HG02885 (cell line): ENCODE measurements around the gene SLC25A39.
"Not testable (repeated sequence)": the region's sequence is repeated elsewhere in the genome, so short reads cannot be mapped to it uniquely, and the experiment has no call there.

Source experiments
- ATAC-seq: cut with Tn5 transposase; IDR thresholded peaks from one replicate; pipeline ENCODE4 v1.9.1; 2021; ENCODE audit warnings: mild to moderate bottlenecking; ENCODE audit not compliant: unreplicated experiment, poor library complexity

Gene SLC25A39

DNA sequence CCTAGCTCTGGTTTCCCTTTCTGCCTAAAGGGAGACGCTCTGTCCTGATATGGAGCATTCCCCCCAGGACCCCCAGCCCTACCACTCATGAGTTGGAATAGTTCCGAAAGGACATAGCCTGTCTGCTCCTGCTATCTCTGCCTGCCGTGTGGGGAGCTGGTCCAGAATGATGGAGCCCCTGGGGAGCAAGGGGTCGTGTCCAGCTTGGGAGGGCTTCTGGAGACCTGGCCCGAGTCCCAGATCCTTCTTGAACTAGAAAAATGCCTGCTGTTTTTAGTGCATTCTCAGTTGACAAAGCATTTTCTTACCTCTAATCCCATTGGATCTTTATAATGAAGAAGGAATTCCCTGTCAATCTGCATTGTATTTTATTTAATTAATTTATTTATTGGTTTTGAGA lies 11.3 kb upstream of the SLC25A39 start:
- ATAC-seq: no peak

DNA sequence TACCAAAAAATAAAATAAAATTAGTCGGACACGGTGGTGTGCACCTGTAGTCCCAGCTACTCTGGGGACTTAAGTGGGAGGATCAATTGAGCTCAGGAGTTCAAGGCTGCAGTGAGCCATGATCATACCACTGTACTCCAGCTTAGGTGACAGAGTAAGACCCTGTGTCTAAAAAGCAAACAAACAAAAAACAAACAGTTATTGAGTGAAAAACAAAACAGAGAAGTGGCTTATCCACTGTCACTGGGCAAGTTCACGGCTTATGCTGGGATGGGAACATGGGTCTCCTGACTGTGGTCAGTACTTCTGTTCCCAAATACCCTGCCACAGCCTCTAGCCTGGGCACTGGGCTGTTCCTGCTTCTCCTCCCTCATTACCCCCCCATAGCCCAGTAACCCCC lies 10.9 kb upstream of the SLC25A39 start:
- ATAC-seq: no peak

DNA sequence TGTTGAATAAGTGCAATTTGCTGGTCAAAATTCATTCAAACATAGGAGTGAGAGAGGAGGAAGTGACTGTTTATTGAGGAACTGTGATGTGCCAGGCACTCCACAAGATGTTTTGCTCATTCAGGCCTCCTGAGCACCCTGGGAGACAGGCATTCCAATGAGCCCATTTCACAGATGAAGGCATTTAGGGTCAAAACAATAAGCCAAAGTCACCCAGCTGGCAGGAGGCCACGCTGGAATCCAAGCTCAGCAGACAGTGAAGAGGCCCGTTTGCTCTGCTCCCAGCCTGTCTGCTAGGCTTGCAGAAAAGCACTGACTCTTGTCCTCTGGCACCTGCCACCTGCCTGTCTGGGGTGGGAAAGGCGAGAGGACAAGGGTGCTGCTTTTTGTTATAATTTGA lies 10.1 kb upstream of the SLC25A39 start:
- no peak for ATAC-seq

DNA sequence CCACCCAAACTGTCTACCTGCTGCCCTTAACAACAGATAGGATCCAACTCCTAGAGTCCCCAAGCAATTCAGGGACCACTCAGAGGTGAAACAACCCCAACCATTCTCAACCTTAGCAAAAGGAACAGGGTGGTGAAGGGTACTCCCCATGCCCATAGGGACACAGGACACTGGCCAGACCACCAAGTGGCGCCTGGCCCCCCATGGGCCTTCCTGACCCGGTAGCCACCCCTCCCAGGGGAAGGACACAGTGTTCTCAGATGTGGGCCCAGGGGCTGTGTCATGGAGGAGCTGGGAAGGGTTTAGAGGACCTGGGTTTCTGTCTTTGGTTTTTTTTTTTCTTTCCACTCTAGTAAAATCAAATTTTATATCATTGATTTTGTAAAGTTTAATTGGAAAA lies 9.7 kb upstream of the SLC25A39 start:
- no peak for ATAC-seq

DNA sequence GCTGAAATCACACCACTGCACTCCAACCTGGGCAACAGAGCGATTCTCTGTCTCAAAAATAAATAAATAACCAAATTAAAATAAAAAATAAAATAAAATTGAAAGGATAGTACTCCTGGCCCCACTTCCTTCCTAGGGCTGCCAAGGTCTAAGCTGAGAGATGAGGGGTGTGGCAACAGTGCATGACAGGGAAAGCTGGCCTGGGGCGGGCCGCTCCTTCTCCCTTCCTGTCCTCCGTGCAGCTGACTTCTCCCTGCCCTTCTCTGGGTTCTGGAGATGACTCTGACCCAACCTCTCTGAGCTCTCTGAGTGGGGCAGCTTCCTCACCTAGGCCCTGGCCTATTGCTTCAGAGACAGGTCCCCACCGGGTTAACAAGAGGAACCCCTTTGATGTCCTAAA lies 8.7 kb upstream of the SLC25A39 start:
- no peak for ATAC-seq

DNA sequence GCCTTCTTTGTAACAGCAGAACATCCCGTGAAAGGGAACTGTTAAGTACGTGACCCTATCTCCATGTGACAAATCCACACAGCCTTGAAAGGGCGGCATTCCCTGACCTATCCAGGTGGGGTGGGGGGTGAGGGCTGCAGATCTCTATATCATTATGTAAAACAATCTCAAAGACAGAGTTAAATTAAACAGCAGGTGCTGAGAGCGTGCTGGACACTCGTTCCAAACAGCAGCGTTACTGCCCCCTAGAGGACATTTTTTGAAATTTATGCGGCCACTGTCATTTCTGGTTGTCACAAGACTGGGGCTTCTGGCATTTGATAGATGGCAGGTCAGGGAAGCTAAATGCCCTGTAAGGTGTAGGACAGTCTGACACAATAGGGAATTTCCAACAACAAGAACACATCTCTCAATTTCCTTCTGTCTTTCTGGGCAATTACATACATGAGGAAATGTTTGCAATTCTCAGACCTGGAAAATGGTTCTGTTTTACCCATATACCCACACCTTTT lies 6.7 kb upstream of the SLC25A39 start:
- ATAC-seq: no peak

DNA sequence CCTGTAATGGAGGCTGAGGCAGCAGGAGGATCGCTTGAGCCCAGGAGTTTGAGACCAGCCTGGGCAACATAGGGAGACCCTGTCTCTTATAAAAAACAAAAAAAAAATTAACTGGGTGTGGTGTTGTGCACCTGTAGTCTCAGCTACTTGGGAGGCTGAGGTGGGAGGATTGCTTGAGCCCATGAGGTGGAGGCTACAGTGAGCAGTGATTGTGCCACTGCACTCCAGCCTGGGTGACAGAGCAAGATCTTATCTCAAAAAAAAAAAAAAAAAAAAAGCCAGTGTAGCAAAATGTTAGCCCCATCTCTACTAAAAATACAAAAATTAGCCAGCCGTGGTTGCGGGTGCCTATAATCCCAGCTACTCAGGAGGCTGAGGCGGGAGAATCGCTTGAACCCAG lies 5.6 kb upstream of the SLC25A39 start:
- not testable (repeated sequence) for ATAC-seq

DNA sequence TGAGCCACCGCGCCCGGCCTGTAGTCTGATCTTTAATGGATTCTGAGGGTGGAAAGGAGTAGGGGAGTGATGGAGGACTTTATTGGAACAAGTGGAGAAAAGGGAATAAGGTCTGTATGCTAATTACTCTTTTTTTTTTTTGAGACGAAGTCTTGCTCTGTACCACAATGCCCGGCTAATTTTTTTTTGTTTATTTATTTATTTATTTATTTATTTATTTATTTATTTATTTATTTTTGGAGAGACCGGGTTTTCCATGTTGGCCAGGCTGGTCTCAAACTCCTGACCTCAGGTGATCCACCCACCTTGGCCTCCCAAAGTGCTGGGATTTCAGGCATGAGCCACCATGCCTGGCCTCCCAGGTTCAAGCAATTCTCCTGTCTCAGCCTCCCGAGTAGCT lies 4.9 kb upstream of the SLC25A39 start:
- not testable (repeated sequence) for ATAC-seq

DNA sequence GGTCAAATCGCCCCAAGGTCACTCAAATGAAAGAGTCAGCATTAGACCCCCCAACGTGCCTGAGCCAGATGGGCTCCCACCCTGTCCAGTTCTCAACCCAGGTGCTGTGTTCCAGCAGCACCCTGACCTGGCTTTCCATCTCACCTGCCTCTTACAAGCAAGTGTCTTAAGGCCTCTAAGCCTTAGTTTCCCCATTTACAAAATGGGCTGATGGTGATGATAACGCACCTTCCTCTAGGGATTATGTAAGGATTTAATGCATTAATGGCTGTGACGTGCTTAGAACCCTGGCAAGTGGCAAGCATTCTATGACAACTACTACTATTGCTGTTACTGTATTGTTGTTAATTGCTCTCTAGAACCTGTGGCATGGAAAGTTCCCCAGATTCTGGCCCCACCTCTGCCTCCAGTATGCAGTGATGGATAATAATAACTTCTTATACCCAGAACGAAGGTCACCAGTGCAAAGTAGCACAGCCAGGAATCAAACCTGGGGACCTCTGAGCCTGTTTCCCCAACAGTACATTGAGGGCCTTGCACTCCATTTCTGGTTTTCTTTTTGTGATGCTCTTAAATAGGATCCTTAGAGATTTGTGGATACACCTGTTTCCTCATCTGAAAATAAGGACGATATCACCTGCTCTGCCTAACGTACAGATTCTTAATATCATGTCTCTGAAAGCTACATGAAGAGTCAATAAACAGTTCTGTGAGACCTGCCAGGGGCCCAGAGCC lies 3.3 kb upstream of the SLC25A39 start:
- ATAC-seq: no peak

DNA sequence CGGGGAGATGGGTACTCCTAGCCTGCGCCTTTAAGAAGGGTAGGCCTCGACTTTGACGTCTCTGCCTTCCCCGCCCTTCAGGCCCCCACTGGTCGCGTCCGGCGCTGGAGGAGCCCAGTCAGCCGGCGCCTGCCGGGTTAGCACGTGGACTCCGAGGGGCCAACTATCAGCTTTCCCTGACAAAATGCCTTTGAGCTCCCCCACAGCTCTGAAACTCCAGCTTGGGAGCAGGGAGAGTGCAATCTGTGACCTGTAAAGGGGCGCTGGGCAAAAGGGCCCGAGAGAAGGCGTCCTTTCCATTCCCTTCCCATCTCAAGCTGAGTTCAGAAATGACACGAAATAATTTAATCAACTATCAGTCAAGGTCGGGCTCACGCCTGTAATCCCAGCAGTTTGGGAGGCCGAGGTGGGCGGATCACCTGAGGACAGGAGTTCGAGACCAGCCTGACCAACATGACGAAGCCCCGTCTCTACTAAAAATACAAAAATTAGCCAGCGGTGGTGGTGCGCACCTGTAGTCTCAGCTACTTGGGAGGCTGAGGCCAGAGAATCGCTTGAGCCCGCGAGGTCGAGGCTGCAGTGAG lies 2.3 kb upstream of the SLC25A39 start:
- peak; percentile 65 for ATAC-seq

DNA sequence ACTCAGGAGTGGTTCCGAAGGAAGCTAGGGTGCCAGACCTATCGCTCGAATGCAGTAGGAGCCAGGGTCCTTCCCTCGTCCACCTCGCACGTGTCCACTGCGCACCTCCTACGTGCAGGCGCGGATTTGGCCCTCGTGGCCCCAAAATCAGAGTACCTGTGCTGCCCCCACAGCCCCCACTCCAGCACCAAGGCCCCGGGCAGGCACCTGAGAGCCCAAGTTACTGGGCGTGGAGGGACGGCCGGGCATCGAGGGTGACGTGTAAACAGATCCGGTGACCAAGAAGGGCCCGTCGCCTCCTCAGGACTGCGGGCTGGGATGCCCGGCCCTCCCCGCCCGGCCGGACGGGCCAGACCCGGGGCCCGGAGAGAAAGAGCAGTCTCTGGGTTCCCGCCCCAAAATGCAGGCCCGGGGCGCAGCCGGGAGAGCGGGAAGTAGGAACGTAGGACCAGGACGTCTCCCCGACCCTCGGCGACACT lies 492 bp downstream of the SLC25A39 start:
- peak; percentile 10 for ATAC-seq

DNA sequence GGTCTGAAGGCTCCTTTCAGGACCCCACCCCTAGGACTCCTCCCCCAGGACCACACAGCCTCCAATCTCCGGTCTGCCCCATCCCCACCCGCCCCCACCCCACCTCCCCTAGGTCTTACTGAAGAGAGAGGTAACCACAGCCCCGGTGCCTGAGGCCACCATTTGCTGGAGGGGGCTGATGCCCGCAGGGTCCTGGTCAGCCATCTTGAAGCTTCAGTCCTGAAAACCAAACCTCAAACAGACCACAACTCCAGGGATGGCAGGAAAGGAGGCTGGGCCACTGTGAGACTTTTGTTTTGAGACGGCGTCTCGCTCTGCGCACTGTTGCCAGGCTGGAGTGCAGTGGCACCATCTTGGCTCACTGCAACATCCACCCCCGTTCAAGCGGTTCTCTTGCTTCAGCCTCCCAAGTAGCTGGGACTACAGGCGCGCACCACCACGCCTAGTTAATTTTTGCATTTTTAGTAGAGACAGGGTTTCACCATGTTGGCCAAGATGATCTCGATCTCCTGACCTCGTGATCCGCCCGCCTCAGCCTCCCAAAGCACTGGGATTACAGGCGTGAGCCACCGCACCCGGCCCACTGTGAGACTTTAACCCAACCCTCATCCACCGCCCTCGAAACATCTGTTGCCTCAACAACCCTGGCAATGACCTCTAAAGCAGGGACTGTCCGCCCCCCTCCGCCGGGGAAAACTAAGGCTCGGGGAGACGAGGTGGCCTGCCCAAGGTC lies 1.1 kb downstream of the SLC25A39 start:
- ATAC-seq: no peak

DNA sequence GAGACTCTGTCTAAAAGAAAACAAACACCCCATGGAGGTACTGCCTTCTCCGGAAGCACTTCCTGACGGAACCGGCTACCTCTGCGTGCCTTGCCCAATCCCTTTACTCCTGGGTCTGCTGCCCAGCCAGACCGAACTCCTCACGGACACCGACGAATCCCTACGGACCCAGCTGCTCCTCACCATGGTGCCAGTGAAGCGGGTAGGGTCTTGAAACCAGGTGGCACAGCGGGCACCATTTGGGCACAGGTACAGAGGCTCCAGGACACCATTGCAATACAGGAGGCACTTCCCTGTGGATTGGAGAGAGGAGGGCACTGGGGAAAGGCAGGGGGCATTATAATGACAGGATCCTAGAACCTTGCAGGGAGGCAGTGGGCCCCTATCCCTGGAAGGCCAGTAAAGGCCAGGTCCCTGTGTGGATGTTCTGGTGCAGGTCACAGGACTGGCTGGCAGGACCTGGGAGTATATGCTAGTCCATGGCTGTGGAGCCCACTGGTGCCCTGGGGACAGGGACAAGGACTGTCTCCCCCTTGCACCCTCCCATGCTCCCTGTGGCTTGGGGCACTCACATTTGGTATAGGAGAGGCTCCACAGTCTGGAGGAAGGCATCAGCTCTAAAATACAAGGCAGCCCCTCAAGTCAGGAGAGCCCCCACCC lies 2.3 kb downstream of the SLC25A39 start:
- no peak for ATAC-seq

DNA sequence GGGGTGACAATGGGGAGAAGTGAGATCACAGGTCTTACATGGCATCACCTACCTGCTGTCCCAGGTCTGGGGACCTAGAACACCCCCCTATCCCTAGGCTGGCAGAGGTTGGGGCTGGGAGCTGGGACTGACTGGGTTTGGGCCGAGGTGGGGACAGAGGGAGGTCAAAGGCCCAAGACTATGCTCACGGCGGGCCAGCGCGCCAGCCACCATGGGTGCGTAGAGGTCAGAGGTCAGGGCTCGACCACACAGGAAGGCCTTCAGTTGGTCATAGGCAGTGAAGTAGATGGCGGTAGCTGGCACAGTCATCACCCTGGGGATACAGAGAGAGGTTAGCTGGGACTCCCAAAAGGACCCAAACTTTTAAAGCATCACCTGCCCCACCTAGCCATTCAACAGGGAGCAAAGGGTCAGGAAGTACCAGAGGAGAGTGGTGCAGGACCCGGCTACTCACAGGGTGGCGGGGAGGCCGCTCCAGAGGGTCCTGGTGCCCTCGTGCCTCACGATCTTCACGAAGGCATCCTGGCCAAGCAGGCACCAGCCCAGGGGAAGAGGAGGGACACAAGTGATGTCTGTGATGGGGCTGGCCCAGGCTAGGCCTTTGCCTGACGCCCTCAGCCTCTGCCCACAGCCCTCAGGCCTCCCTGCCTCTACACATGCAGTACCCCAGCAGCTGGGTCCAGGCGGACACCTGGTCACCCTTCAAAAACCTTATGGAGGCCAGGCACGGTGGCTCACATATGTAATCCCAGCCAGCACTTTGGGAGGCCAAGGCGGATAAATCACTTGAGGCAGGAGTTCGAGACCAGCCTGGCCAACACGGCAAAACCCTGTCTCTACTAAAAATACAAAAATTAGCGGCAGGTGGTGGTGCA lies 3.1 kb downstream of the SLC25A39 start:
- no peak for ATAC-seq

DNA sequence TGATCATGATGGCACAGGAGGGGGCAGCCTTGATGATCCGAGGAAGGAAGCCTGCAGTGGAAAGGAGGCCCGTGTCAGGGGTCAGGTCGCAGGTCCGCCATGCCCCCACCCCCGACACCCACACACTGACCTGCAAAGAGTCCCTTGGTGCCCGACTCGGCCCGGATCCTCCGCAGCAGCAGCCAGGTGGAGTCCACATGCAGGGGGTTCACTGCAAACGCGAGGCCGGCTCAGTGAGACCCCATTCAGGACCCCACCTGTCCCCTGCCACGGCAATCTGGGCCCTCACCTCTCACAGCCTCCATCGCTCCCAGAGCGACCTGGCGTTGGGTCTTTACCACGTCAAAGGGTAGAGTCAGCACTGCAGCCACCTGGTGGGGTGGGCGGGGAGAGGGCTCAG lies 4.6 kb downstream of the SLC25A39 start:
- ATAC-seq: no peak

DNA sequence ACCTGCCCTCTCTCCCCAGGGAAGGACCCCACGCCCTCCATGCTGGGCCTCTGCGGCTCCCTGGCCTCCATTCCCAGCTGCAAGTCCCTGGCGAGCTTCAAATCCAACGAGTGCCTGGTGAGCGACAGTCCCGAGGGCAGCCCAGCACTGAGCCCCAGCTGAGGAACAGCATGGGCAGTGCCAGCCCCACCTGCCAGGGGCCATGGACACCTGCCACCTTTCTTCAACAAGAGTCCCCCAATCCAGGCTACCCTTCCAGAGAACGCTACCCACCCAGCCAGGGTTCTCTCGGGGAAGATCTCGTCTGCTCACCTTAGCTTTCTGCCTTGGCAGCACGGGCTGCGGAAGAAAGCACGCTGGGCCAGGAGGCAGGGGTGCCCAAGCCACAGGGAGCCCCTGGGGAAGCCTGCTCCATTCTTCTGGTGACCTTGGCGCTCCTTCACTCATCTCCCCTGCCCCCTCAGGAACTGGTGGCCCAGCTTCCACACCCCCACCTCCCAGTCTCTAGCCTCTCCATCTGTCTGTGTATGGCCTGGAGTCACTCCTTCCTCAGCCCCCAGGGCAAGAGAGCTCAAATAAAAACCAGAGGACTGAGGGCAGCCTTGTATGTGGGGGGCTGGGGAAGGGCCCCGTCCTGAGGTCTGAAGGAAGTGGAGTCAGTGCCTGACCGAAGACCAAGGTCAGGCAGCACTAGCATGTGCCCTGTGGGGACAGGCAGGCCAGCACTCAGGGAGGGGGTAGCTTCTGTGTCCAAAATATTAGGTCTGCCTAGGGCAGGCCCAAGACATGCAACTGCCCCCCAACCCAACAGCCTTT lies 6.3 kb downstream of the SLC25A39 start:
- no peak for ATAC-seq

DNA sequence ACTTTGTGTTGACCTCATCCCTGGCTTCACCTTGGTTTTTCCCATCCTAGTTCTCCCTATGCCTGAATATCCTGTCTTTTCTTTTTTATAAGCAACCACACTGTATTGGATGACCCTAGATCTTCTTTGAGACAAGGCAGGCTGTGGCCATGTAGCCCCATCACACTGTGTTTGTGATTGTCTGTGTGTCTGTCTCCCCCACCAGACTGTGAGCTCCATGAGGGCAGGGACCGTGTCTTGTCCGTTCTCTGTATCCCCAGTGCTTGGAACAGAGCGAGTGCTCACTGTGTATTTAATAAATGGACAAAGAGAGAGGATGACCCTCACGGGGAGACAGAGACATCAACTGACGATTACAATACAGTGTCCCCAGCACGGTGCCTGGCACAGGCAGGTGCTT lies 7.1 kb downstream of the SLC25A39 start:
- no peak for ATAC-seq

DNA sequence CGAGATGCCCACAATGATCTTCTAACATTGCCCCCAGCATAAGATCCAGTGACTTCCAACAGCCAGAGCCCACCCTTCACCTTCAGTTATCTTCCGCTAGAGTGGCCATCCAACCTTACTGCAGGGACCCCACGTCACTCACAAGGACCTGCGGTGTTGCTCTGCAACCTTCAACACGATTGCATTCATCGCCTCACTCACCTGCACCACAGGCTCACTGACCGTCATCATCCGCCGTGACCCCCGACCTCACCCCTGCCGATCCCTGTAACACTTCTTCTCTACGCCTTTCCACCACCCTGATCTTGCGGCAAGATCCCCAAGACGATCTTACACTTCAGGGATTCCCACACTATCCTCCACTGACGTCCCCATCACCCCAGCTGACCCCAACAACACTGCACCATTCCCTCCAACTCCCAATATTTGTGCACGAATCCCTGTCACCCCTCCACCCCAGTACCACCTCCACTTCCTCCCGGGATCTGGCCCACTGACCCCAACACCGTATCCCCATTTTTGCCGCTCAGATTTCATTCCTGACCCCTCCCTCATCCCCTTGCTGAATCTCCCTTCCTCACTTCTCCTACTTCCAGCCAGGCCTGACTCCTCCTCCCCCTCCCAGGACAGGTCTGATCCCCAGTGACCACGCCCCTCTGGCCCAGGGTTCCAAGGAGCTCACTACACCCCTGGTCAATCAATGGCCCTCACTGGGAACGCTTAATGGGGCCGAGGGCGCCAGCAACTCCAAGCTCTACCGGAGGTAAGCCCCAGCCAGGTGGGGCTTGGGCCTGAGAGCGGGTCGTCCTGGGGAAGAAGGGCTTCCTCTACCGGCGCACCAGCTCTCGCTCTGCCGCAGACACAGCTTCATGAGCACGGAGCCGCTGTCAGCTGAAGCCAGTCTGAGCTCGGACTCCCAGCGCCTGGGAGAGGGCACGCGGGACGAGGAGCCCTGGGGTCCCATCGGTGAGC lies 8.6 kb downstream of the SLC25A39 start:
- no peak for ATAC-seq
